CMK (cell line): ENCODE results near the gene TRIM41.
"Not testable (repeated sequence)": the region's sequence is repeated elsewhere in the genome, so short reads cannot be mapped to it uniquely, and the experiment has no call there.

Source experiments
- DNase-seq: peaks from one replicate; pipeline ENCODE4 v3.0.0-alpha.2; 2010; ENCODE audit warnings: low read depth

Gene TRIM41

DNA sequence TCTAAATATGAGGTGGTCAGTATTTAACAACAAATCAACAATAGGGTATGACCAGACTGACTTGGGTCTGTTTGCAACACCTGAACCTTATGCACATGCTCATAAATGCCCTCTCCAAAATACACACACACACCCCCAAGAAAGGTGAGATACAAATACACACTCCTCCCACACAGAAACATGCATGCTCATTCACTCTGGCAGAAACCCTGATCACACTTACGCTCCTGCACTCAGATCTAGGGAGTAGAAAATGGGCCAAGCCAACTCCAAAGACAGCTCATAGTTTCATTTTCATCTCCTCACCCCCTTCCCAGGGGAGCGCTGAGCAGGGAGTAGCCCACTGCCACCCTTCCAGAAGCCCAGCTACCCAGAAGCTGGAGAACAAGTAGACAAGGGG is 29.4 kb upstream of the TRIM41 start:
- no peak for DNase-seq

DNA sequence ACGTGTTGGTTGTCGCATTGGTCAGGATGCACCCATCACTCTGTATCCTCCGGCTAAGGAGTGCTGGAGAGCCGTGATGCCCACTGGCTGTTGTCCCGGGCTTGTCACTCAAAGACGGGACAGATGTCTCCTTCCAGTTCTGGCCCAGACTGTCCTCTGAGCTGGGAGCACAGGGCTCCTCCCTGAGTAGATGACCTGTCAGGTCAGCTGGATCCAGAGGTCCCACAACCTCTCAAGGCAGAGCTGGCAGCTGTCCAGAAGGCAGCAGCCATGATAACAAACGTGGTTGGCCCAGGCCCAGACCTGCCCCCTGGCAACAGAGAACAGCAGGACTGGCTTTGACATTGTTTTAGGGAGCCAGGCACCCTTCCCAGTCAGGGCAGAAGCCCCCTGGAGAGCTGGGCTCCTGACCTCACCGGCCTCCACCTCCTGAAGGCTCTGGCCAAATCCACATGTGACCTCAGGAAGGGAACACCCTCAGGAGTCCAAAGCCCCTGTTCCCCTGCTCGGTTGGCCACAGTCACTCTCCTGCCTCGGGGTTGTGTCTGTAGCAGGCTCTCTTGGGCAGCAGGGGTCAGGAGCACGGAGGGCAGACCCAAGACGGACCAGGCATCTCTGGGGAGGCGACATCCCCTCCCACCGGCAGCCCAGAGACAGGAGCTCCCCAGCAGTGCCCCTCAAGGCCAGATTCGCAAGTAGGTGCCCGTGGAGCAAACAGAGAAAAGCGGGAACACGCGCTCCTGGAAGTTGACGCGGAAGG is 28.4 kb upstream of the TRIM41 start:
- DNase-seq, result no peak

DNA sequence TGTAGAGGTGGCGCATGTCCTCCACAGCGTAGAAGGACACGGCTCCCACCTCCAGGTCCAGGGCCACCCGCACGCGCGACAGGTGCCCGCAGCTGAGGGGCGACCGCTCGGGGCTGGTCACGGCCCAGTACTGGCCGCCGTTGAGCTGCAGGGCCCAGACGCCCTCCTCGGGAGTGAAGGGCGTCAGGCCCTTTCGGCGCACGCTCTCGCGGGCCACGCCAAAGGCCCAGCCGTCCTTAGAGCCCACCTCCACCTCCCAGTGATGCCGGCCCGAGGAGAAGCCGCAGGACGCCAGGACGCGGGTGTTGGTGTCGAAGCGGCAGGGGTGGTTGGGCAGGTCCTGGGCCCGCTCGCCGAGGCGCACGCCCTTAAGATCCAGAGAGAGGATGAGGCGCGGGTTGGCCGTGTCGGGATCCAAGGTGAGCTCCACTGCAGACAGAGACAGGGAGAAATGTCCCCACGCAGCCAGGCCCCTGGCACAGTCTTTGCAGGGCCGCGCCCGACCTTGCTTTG is 27.8 kb upstream of the TRIM41 start:
- DNase-seq, result no peak

DNA sequence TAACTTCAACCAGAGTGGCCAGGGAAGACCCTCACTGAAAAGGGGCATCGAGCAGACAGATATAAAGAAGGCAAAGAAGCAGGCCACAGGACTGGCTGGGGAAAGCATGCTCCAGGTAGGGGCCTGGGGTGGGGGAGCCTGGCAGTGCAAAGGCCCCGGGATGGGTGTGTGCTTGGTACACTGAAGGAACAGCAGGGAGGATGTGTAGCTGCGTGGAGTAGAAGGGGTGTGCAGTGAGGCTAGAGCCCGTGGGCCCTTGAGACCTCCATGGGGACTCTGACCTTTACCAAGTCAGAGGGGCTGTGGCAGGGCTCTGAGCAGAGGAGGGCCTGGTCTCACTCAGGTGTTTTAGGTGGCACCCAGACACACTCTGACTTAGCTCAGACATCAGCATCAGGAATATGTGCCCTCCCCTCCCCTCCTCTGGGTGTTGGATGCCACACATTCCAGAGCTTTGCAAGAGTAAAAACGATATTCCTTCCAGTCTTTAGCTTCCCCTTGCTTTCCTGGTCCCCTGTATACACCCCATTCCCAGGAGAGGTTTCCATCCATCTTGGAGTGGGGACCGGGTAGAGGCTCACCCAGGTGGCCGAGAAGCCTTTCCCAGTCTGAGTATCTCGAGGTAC is 25.6 kb upstream of the TRIM41 start:
- no peak for DNase-seq

DNA sequence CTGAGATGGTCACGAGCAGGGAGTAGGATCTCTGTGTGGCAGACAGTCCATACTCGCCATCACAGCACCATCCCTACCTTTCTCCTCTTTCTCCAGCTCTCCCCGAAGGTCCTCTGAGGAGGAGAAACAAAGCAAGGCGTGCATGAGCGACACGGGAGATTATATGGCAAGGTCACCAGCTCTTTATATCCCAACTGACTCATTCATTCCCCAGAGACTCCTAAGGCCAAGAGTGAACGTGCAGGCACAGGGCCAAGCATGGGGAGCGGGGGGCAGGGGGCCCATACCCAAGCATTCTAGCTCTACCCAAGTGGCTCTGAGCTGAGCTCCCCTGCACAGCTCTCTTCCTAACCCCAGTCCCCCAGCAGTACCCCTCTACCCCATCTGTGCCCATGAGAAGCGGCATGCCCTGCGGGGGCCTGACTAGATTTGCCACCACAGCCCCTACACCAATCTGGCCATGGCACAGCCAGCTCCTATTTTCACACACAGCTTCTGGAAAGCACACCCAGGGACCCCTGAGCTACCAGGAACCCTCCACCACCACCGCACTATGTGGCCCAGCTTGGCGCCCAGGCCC is 24.9 kb upstream of the TRIM41 start:
- DNase-seq, result no peak

DNA sequence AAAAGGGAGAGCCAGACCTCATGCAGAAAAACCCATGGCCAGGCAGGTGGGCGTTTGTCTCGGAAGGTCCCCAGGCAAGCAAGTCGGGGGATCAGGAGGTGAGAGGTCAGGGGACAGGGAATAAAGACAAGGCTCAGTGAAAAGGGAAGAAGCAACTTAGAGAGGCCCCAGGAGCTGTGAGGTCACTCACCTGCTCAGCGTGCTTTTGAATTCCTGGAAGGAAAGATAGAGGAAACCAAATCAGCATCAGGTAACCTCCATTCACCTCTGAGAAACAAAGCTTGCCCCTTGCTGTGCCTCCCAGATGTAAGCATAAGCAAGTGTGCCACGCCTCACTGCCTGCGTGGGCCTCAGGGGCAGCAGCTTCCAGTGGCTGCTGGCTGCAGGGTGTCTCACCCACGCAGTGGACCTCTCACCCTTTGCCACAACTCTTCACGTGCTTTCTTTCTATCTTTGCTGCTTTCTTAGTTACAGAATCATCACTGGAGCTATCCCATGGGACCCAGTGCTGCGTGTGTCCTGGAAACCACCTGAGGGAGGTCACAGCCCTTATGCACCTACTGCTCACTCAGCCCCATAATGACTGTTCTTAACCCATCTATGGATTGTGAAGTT is 24.1 kb upstream of the TRIM41 start:
- no peak for DNase-seq

DNA sequence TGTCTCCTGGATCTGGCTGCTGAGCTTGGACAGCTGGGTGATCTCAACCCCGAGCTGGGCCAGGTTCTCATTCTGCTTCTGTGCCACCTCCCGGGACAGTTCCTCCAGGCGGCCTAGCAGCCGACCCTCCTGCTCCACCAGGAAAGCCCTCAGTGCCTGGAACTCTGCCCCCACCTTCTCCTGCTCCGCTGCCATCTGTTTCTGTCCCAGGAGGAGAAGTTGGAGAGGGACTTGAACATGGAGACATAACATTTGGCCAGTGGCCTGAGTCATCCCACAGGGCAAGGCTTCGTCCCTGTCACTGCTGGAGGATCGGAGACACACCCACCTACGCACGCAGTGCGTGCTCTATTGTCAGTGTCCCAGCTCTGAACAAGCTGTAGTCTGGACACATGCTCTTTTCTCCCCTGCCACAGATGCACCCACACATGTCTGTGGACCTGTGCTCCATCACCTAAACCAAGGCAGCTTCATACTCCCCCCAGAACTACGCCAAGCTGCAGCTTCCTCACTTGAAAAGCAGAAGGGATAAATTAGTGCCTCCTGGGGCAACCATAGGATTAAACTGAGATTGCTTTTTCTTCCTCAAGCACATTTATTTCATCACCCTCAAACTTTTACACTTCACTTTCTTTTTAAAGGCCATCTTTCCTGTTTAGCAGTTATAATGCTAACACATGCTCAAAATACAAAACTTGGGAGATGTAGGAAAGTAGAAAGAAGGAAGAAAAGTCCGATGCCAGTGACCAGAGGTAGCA is 23.0 kb upstream of the TRIM41 start:
- DNase-seq, result no peak

DNA sequence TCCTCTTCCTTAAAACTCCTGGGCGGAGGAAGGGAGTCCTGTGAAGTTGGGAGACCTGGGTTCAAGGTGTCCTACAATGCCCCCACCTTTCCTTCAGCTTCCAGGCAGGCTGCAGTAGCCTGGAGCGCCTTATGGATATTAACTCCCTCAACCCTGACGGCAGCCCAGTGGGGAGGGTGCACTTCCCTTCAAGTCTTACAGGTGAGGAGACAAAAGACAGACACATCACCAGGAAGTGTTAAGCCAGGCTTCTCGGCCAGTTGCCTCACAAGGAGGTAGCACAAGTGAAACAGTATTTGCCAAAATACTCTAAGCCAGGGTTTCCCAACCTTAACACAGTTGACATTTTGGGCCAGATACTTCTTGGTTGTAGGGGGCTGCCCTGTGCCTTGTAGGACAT is 22.3 kb upstream of the TRIM41 start:
- no peak for DNase-seq

DNA sequence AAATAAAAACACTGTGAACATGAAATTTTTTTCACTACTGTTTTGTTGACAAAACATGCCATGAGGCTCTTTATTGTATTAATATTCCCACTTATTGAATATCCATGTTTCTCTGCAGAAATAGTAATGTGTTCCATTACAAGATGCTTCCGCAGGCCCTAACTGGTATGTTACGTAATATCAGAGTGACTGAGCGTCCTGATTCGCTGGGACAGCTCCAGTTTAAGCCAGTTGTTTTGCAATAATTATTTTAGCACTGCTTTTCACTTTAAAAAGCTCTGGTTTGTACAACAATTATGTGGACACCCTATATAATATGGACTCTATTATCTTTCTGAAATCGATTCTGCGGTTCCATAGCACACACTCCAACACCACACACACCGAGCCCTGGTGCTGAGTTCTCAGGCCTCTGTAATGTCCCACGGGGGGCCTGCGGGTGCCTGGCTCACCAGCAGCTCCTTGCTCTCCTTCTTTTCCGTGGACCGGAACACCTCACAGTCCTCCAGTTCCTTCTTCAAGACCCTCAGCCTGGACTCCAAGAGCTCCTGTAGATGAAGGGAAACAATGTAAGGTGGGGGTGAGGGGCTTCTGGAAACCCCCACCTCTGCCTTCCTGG is 19.9 kb upstream of the TRIM41 start:
- DNase-seq, result no peak

DNA sequence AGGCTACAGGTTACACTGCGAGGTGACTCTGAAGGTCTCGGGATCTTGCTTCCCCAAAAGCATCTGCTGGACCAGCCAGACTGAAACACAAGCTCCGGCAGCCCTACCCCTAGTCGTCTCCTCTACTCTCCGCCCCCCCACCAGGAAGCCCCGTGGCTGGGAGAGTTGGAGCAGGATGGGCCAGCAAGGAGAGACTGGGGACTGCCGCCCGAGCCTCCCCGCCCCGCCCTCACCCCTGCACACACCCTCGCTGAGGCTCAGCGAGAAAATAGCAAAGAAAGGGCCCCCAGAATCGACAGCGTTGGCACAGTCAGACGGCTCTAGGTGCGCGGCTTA is 19.3 kb upstream of the TRIM41 start:
- no peak for DNase-seq

DNA sequence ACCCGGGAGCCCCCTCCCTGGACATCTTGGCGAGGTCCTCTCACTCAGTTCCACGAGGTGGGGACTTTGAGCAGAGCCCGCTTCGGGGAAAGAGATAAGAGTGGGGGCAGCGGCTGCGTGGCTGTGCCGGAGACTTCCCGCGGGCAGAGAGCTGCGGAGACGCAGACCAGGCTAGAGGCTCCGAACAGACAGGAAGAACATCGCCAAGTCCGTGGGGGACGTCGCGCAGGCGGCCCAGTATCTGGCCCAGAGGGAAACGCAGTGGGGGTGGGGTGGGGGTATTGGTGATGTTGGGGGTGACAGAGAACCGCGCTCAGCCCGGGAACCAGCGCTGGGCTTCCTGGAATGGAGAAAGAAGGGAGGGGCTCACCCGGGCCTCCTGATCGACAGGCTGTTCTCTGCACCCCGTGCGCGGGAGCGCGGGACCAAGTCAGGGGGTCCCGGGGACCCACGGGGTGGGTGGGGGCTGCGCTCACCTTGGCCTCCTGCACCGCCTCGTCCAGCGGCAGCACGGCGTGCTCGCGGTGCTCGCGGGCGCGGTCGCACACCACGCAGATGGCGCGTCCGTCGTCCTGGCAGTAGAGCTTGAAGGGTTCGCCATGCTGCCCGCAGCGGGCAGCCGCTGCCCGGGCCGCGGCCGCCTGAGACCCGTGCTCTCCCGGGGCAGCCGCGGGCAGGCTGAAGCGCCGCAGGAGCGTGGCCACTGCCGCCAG is 18.8 kb upstream of the TRIM41 start:
- no peak for DNase-seq

DNA sequence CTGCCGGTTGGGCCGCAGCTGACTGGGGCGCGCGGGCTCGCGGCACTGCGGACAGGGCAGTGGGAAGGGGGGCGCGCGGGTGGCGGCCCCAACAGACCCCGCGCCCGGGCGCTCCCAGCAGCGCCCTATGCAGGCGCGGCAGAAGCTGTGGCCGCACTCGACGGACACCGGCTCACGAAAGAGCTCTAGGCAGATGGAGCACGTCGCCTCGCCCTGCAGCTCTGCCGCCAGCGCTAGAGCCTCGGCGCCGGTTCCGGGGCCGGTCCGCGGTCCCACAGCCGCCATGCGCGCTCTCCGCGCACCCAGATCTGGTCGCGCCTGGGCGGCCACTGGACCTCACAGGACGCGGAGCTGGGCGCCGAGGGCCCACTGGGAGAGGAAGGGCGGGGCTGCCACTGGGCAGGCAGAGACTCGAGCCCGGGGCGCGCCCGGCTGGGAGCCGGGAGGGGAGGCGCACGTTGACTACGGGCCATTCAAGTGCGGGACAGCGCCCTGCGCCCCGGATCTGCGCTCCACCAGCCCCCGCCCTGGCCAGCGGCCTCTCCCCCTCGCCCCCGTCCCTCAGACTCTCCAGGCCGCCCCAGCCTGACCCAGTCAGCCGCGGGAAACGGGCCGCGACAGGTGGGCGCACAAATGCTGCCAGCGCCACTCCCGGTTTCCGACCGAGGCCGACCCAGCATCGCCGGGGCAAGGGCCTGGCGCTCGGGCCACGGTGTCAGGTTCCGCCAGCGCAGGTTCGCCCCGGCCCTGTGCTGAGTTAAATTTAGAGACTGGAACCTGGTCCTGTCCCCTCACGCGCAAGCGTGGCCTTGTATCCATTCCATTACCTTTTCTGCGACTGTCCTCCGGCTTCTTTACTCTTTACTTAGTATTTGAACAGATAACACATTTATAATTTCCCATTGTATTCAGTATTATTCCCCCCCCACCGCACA is 18.0 kb upstream of the TRIM41 start, which contains the start of gene TRIM7:
Gene TRIM7 (minus strand): TSS at position 371 of the 935 bp plus-strand sequence. CDS start 86 bp downstream, at position 285.
- no peak for DNase-seq

DNA sequence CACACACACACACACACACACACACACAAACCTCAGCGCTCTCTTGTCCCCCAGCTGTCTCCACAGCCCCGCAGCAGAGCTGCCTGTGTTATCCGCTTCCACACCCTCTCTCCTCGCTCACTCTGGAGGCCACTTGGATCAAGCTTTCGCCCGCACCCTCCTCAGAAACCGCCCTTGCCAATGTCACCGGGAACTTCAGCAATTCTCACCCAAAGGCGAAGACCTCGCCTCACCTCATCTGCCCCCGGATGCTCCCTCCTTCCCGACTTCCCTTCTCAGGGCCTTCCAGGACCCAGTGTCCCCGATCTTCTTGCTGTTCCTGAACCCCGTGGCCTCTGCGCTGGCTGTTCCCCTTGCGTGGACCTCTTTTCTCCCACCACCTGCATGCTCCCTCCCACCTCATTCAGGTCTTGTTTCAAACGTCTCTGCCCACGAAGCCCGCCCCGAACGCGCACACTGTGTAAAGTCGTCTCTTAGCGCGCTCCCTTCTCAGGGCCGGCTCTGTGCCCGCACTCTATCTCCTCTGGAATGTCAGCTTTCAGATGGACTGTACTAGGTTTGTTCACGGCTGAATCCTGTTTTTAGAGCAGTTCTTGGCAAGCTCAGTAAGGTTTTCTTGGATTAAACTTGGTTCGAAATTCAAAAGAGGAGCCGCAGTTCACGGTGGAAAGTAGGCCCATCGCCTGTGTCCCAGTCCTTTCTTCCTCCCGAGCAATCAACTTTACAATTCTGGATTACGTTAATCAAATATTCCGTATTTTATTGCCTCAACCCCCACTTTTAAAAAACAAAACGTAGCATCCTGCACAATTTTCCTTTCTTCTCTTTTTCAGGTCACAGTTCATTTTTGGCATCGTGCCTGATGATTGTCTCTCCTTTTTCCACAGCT is 17.1 kb upstream of the TRIM41 start:
- DNase-seq, result no peak

DNA sequence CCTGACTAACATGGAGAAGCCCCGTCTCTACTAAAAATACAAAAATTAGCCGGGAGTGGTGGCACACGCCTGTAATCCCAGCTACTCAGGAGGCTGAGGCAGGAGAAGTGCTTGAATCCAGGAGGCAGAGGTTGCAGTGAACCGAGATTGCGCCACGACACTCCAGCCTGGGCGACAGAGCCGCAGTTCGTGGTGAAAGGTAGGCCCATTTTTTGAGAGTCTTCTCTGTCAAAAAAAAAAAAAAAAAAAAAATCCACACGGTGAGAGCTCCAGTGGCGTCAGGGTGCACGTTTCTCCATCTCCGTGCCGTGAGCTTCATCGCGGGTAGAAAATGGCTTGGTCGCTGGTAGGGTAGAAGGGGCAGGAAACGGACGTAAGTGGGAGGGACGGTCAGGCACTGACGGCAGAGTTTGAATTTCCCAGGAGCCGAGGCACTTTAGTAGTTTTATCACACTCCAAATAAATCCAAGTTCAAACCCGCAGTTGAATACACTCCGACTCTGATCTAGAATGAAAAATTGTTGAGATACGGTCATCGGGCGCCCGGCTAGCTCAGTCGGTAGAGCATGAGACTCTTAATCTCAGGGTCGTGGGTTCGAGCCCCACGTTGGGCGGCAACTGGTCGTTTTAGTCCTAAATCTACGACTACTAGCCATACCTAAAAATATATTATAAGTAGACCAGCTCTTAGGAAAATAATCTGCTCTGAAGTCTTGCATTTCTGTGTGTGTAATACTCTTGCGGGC is 15.7 kb upstream of the TRIM41 start:
- no peak for DNase-seq

DNA sequence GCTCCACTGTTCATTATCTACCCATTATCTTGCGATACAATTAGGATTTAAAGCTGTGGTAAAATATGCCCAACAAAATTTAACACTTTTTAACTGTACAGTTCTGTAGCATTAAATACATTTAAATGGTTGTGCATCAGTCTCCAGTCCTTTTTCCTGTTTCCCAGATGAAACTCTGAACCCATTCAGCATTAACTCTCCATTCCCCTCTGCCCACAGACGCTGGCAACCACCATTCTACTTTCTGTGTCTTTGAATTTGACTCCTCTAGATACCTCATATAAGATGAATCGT is 15.2 kb upstream of the TRIM41 start:
- DNase-seq, result no peak

DNA sequence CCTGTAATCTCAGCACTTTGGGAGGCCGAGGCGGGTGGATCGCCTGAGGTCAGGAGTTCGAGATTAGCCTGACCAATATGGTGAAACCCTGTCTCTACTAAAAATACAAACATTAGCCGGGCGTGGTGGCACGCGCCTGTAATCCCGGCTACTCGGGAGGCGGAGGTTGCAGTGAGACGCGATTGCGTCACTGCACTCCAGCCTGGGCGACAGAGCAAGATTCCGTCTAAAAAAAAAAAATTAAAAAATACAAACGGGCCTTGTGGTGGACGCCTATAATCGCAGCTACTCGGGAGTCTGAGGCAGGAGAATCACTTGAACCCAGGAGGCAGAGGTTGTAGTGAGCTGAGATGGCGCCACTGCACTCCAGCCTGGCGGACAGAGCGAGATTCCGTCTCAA is 14.1 kb upstream of the TRIM41 start:
- DNase-seq, result not testable (repeated sequence)

DNA sequence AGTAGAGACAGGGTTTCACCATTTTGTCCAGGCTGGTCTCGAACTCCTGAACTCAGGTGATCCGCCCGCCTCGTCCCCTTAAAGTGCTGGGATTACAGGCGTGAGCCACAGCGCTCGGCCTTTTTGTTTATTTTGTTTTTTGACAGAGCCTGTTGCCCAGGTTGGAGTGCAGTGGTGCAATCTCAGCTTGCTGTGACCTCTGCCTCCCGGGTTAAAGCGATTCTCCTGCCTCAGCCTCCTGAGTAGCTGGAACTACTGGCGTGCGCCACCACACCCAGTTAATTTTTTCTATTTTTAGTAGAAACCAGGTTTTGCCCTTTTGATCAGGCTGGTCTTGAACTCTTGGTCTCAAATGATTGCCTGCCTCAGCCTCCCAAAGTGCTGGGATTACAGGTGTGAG is 12.9 kb upstream of the TRIM41 start:
- not testable (repeated sequence) for DNase-seq

DNA sequence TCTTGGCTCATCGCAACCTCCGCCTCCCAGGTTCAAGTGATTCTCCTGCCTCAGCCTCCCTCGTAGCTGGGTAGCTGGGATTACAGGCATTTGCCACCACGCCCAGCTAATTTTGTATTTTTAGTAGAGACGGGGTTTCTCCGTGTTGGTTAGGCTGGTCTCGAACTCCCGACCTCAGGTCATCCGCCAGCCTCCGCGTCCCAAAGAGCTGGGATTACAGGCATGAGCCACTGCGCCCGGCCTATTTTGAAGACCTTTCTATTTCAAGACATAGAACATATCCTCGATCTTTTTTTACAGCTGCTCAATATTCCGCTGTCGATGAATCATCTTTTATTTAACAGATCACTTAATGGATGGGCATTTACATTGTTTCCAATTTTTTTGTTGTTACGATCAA is 12.4 kb upstream of the TRIM41 start:
- not testable (repeated sequence) for DNase-seq
